ENCODE results near the gene C12orf60. TPM values are rescaled to one million over a fixed set of nuclear protein-coding genes. Genes with fewer than 3 reads are reported as not detected.

Gene C12orf60
- total and polyA plus RNA-seq, 2 experiments from 2014 or later: 0.17 to 2.3 TPM

DNA sequence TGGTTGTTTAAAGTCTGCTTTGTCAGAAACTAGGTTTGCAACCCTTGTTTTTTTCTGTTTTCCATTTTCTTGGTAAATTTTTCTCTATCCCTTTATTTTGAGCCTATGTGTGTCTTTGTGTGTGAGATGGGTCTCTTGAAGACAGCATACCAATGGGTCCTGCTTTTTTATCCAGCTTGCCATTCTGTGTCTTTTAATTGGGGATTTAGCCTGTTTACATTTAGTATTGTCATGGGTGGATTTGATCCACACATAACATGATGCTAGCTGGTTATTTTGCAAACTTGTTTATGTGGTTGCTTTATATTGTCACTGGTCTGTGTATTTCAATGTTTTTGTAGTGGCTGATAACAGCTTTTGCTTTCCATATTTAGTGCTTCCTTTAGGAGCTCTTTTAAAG lies 57.0 kb downstream of the C12orf60 start:
- H3K79me2 ChIP-seq: no peaks in the 10 kb centered on the region
- no peak overlapping the region for H3K4me3 ChIP-seq
- H3K4me1 ChIP-seq (ENCODE audit: insufficient read depth): no peaks in the 10 kb centered on the region
- no peak overlapping the region for H2AFZ ChIP-seq
- H3K4me2 ChIP-seq: no peak overlapping the region
- DNase-seq (ENCODE audit: low spot score): no peak
- no peaks in the 10 kb centered on the region for H4K20me1 ChIP-seq (ENCODE audit: insufficient read depth, poor library complexity, severe bottlenecking)
- TF ChIP-seq CTCF (IDR thresholded peaks at IDR 0.05; ENCODE audit: poor library complexity): no peak
- TF ChIP-seq EZH2 (IDR thresholded peaks at IDR 0.05; ENCODE audit: borderline replicate concordance): no peak
- TF ChIP-seq EZH2phosphoT487 (IDR thresholded peaks at IDR 0.05; ENCODE audit: low read depth, severe bottlenecking, unreplicated experiment): no peak
- no peaks in the 10 kb centered on the region for H3K9me3 ChIP-seq (ENCODE audit: low read depth)
- no peaks in the 10 kb centered on the region for H3K36me3 ChIP-seq (replicated peaks; ENCODE audit: insufficient read depth, low read depth)
- H3K27ac ChIP-seq: no peak overlapping the region
- H3K9me2 ChIP-seq (replicated peaks; ENCODE audit: insufficient read depth): no peaks in the 10 kb centered on the region
- H3K27me3 ChIP-seq: no peaks in the 10 kb centered on the region

DNA sequence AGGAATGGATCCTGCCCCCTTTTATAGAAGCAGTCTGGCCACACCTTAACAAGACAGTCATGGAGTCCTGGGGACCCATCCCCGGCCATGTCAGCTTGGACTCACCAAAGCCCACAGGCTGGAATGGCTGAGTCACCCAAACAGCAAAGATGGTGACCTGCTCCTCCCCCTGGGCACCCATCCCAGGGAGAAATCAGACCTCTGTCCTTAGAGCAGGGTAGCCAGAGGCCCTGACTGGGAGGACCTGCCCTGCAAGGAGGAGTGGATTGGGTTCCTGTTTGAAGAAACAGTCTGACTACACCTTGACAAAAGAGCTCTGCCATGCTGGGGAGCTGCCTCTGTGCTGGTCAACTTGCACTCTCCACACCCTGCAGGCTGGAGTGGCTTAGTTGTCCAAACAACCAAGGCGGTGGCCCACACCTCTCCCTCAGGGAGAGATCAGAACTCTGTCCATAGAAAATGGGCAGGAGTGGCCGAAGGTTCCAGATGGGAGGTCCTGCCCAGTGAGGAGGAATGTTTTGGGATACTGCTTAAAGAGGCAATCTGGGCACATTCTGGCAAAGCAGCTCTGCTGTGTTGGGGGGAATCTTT lies 65.5 kb downstream of the C12orf60 start:
- Histone ChIP-seq H3K9me2 (replicated peaks; ENCODE audit: insufficient read depth) (no peaks in the 10 kb centered on the region), H4K20me1 (ENCODE audit: insufficient read depth, poor library complexity, severe bottlenecking) (no peaks in the 10 kb centered on the region), H3K4me1 (ENCODE audit: insufficient read depth) (no peaks in the 10 kb centered on the region), H3K4me3 (no peak overlapping the region), H3K27ac (no peak overlapping the region), H3K36me3 (replicated peaks; ENCODE audit: insufficient read depth, low read depth) (no peaks in the 10 kb centered on the region), H3K79me2 (no peaks in the 10 kb centered on the region), H3K27me3 (no peaks in the 10 kb centered on the region), H3K9me3 (ENCODE audit: low read depth) (no peaks in the 10 kb centered on the region), H3K4me2 (no peak overlapping the region), H2AFZ (no peak overlapping the region)
- no peak for DNase-seq (ENCODE audit: low spot score)
- WGBS (ENCODE audit: low lambda C conversion rate, missing lambda C conversion rate): 97% methylated on average over 3 of the region's 3 CpGs
- no peak for TF ChIP-seq EZH2 (IDR thresholded peaks at IDR 0.05; ENCODE audit: borderline replicate concordance)
- no peak for TF ChIP-seq EZH2phosphoT487 (IDR thresholded peaks at IDR 0.05; ENCODE audit: low read depth, severe bottlenecking, unreplicated experiment)
- TF ChIP-seq CTCF (IDR thresholded peaks at IDR 0.05; ENCODE audit: poor library complexity): no peak

- H3K36me3 ChIP-seq (replicated peaks; ENCODE audit: insufficient read depth, low read depth): no peaks in the 10 kb centered on the region
- H3K9me3 ChIP-seq (ENCODE audit: low read depth): no peaks in the 10 kb centered on the region
- TF ChIP-seq EZH2phosphoT487 (IDR thresholded peaks at IDR 0.05; ENCODE audit: low read depth, severe bottlenecking, unreplicated experiment) (no peak), CTCF (IDR thresholded peaks at IDR 0.05; ENCODE audit: poor library complexity) (no peak), EZH2 (IDR thresholded peaks at IDR 0.05; ENCODE audit: borderline replicate concordance) (no peak)
- H3K27me3 ChIP-seq: no peaks in the 10 kb centered on the region
- H3K4me2 ChIP-seq: no peak overlapping the region
- H3K4me1 ChIP-seq (ENCODE audit: insufficient read depth): no peaks in the 10 kb centered on the region
- no peak overlapping the region for H3K27ac ChIP-seq
- H3K4me3 ChIP-seq: no peak overlapping the region
- no peaks in the 10 kb centered on the region for H3K9me2 ChIP-seq (replicated peaks; ENCODE audit: insufficient read depth)
- 100% methylated on average over 1 of the region's 1 CpG for WGBS (ENCODE audit: low lambda C conversion rate, missing lambda C conversion rate)
- no peak overlapping the region for H2AFZ ChIP-seq
- DNase-seq (ENCODE audit: low spot score): no peak
- H3K79me2 ChIP-seq: no peaks in the 10 kb centered on the region
- no peaks in the 10 kb centered on the region for H4K20me1 ChIP-seq (ENCODE audit: insufficient read depth, poor library complexity, severe bottlenecking)
Observed at GRCh38 chr12:14871247-14871646, 67.8 kb downstream of the C12orf60 start.

DNA sequence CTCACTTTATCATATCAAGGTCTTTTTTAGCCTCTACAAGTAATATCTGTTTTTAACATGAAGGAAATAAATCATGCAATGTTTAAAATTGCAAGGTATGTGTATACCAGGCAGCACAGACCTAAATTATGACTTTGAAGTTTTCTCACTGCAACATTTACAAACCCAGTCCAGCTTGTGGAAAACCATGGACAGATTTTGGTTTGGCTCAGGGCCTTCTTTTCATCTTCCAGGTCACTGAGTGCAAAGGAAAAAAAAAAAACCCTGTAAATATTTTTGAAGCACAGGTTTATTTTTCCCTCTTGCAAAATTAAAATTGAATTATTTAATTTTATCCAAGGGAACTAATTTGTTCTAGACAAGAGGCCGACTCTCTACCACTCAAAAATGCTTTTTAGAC lies 68.4 kb downstream of the C12orf60 start:
- Histone ChIP-seq H4K20me1 (ENCODE audit: insufficient read depth, poor library complexity, severe bottlenecking) (no peaks in the 10 kb centered on the region), H3K4me3 (no peak overlapping the region), H3K79me2 (no peaks in the 10 kb centered on the region), H3K36me3 (replicated peaks; ENCODE audit: insufficient read depth, low read depth) (no peaks in the 10 kb centered on the region), H3K9me2 (replicated peaks; ENCODE audit: insufficient read depth) (no peaks in the 10 kb centered on the region), H3K4me1 (ENCODE audit: insufficient read depth) (no peaks in the 10 kb centered on the region), H2AFZ (no peak overlapping the region), H3K27me3 (no peaks in the 10 kb centered on the region), H3K27ac (no peak overlapping the region), H3K4me2 (no peak overlapping the region), H3K9me3 (ENCODE audit: low read depth) (no peaks in the 10 kb centered on the region)
- no peak for TF ChIP-seq EZH2phosphoT487 (IDR thresholded peaks at IDR 0.05; ENCODE audit: low read depth, severe bottlenecking, unreplicated experiment)
- TF ChIP-seq CTCF (IDR thresholded peaks at IDR 0.05; ENCODE audit: poor library complexity): no peak
- no peak for TF ChIP-seq EZH2 (IDR thresholded peaks at IDR 0.05; ENCODE audit: borderline replicate concordance)
- DNase-seq (ENCODE audit: low spot score): no peak
- WGBS (ENCODE audit: low lambda C conversion rate, missing lambda C conversion rate): 97% methylated on average over 1 of the region's 1 CpG
